B cell (primary cell): ENCODE measurements around the gene PPP1R13B. TPM values are rescaled to one million over a fixed set of nuclear protein-coding genes. Genes with fewer than 3 reads are reported as not detected.

Experiments used
- ATAC-seq: fragments of 200-7000 bp; cut with Tn5 transposase; one replicate; pipeline ENCODE4 v1.10.0; 2021; ENCODE audit warnings: low read depth, mild to moderate bottlenecking, moderate number of reproducible peaks, moderate library complexity
- CTCF ChIA-PET: fragments of 350-600 bp; sonication (Branson Sonifier 250); formaldehyde crosslinking; loops from one replicate; lab custom pipeline; 2021; ENCODE audit warnings: antibody characterized with exemption, inconsistent platforms; lab: Charles Lee
- POLR2A ChIA-PET: fragments of 350-600 bp; sonication (Branson Sonifier 250); formaldehyde crosslinking; loops from one replicate; lab custom pipeline; 2021; ENCODE audit warnings: antibody characterized with exemption; lab: Charles Lee
- DNase-seq: peaks from one replicate; pipeline ENCODE4 v3.0.0; 2013
- H2AFZ ChIP-seq: 2 replicates; pipeline ENCODE4 v1.6.1; 2012; ENCODE audit warnings: mild to moderate bottlenecking, low read depth, low read length; ENCODE audit not compliant: insufficient read depth, poor library complexity, severe bottlenecking
- H3K27ac ChIP-seq, 2 donors: 1 replicate in 1 of 2; 2 replicates in 1 of 2; pipeline ENCODE4 v1.5.1; 2012 to 2013; ENCODE audit warnings: low read length in 2 of 2, mild to moderate bottlenecking in 2 of 2, moderate library complexity in 1 of 2
- H3K27me3 ChIP-seq, 4 experiments: fragments of 200-600 bp in 1 of 4; sonication (generic) in 1 of 4; replicated peaks in 1 of 4; 1 replicate in 2 of 4; 2 replicates in 2 of 4; pipeline versions ENCODE4 v1.6.1 to v1.7.0; 2013 to 2016; ENCODE audit warnings: low read length in 3 of 4, mild to moderate bottlenecking in 2 of 4, mixed read lengths in 1 of 4, moderate library complexity in 1 of 4; ENCODE audit not compliant: insufficient read depth in 4 of 4, control insufficient read depth in 3 of 4; ENCODE audit errors: control extremely low read depth in 1 of 4
- H3K36me3 ChIP-seq, 2 experiments: replicated peaks in 1 of 2; 1 replicate in 1 of 2; 2 replicates in 1 of 2; pipeline versions ENCODE4 v1.6.1 to v1.7.1; 2013; ENCODE audit warnings: low read length in 1 of 2; ENCODE audit not compliant: insufficient read depth in 2 of 2, control insufficient read depth in 1 of 2; ENCODE audit errors: control extremely low read depth in 1 of 2, extremely low read depth in 1 of 2
- H3K4me1 ChIP-seq, 2 donors: fragments of 200-600 bp in 1 of 2; sonication (generic) in 1 of 2; 1 replicate in 1 of 2; 2 replicates in 1 of 2; pipeline versions ENCODE4 v1.5.1 to v1.6.1; 2013 to 2017; ENCODE audit warnings: low read length in 2 of 2; ENCODE audit not compliant: control insufficient read depth in 2 of 2, insufficient read depth in 2 of 2
- H3K4me2 ChIP-seq: replicated peaks from 2 replicates; pipeline ENCODE3; 2012; ENCODE audit warnings: mild to moderate bottlenecking, low read depth, low read length; ENCODE audit not compliant: poor library complexity, severe bottlenecking
- H3K4me3 ChIP-seq, 5 experiments: fragments of 200-600 bp in 1 of 5; sonication (generic) in 1 of 5; 1 replicate in 3 of 5; 2 replicates in 2 of 5; pipeline versions ENCODE4 v1.5.1 to v1.7.0; 2011 to 2016; ENCODE audit warnings: low read length in 4 of 5, mild to moderate bottlenecking in 4 of 5, low read depth in 2 of 5, control low read depth in 1 of 5, moderate library complexity in 1 of 5; ENCODE audit not compliant: insufficient read depth in 1 of 5; ENCODE audit errors: control extremely low read depth in 1 of 5, extremely low read depth in 1 of 5
- H3K79me2 ChIP-seq: fragments of 200-600 bp; sonication (generic); one replicate; pipeline ENCODE4 v1.6.0; 2016; ENCODE audit warnings: low read length; ENCODE audit not compliant: control insufficient read depth, insufficient read depth
- H3K9ac ChIP-seq: fragments of 200-600 bp; sonication (generic); 2 replicates; pipeline ENCODE4 v1.6.1; 2017; ENCODE audit warnings: mild to moderate bottlenecking, low read length, moderate library complexity
- H3K9me3 ChIP-seq, 3 donors: one replicate each; pipeline versions ENCODE4 v1.6.1 to v1.7.1; 2013; ENCODE audit warnings: low read length in 2 of 3; ENCODE audit not compliant: control insufficient read depth in 2 of 3, insufficient read depth in 1 of 3; ENCODE audit errors: control extremely low read depth in 1 of 3
- H4K20me1 ChIP-seq: 2 replicates; pipeline ENCODE4 v1.6.0; 2012; ENCODE audit warnings: mild to moderate bottlenecking, low read length; ENCODE audit not compliant: insufficient read depth, control insufficient read depth, poor library complexity, severe bottlenecking
- H3K27ac Mint-ChIP-seq: one replicate; pipeline ENCODE4 v1.8.0; 2021; ENCODE audit warnings: mixed read lengths
- H3K27me3 Mint-ChIP-seq: one replicate; pipeline ENCODE4 v1.8.0; 2021; ENCODE audit warnings: mixed read lengths
- H3K4me1 Mint-ChIP-seq: one replicate; pipeline ENCODE4 v1.8.0; 2021; ENCODE audit warnings: mixed read lengths
- H3K4me3 Mint-ChIP-seq: one replicate; pipeline ENCODE4 v1.8.0; 2021; ENCODE audit warnings: mixed read lengths
- H3K9me3 Mint-ChIP-seq: one replicate; pipeline ENCODE4 v1.8.0; 2022; ENCODE audit warnings: mixed read lengths; ENCODE audit not compliant: insufficient read depth
- EZH2 ChIP-seq: IDR thresholded peaks from 2 replicates; pipeline ENCODE4 v1.6.1; 2012; ENCODE audit warnings: borderline replicate concordance, low read depth, mild to moderate bottlenecking, moderate library complexity, low read length; ENCODE audit not compliant: insufficient read depth, poor library complexity, severe bottlenecking
- WGBS: methylation state at CpG from one replicate; pipeline ENCODE4 v1.1.5; 2013; ENCODE audit warnings: missing lambda C conversion rate; ENCODE audit not compliant: insufficient coverage; 5-methylcytosine and 5-hydroxymethylcytosine counted together
- intact Hi-C: fragments of 100-400 bp; cut with micrococcal nuclease; formaldehyde crosslinking; loops from one replicate; pipeline ENCODE4 v1.10.0; 2022
- polyA plus RNA-seq: library from polyadenylated mRNA; depleted of rRNA; stranded (reverse); fragments of >200 nt; gene quantifications from 2 replicates; pipeline ENCODE4 v1.2.3, GENCODE V29; 2012
- total RNA-seq, 2 donors: library from RNA; stranded (reverse); fragments of 120-200 nt in 1 of 2; gene quantifications; 1 replicate in 1 of 2; 2 replicates in 1 of 2; pipeline versions ENCODE4 v1.2.3 to v1.2.4, GENCODE V29; 2013 to 2022
- TF ChIP-seq, protein P1 (sequence below): fragments of 200-600 bp; IDR thresholded peaks from one replicate; pipeline ENCODE4 v1.8.0; 2022; ENCODE audit warnings: antibody characterized with exemption, mild to moderate bottlenecking

The PPP1R13B gene
- total and polyA plus RNA-seq, 2 donors (not counting 1 experiment from before 2014, with no cell fraction given), result 10.1 to 27.7 TPM

DNA sequence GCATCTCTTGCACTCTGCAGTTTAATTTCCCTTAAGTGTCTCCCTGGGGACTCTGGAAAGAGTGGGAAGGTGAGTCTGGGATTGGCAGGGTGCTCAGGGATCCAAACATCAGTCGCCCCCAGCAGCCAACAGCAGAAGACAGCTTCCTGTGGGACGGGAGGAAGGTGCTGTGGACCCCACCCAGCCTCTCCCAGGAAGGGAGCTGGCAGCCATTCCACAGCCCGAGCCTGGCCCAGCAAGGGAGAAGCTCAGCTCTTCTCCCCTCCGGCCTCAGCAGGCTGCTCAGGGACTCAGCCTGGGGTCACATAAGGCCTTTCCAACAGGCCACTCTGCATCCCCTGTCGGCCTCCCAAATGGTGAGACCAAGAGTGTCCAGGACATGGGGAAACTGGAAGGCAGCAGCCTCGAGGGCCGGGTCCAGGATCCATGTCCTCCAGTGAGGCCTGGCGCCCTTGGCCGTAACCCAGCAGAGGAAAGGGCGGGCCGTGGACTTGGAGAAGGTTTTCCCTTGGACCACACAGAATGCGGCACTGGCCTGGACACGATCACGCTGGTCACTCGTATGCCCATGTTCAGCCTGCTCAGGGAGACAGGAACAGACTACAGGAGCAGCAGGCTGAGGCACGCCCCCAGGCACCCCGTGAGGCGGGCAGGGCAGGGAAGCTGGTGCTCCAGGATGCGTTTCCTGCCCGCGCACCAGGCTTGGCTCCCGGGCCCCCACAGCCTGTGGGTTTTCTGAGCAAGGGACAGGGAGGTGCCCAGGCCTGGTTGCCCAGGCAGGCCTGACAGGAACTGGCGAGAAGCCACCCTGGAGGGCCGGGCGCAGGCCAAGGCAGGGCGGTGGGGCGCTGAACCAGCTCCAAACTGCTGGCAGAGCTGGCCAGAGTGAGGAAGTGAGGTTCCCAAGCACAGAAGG lies 135.6 kb downstream of the PPP1R13B start:
- H3K27ac ChIP-seq, result no peak overlapping the region
- Mint-ChIP-seq H3K9me3 (no peaks in the 10 kb centered on the region), H3K4me1 (peaks cover 15% of the 10 kb centered on the region), H3K27ac (no peak overlapping the region), H3K4me3 (no peak overlapping the region), H3K27me3 (no peaks in the 10 kb centered on the region)
- H2AFZ ChIP-seq, result no peak overlapping the region
- H3K79me2 ChIP-seq, result peaks cover 33% of the 10 kb centered on the region
- no peak overlapping the region for H3K9ac ChIP-seq
- no peak overlapping the region for H3K4me3 ChIP-seq
- ATAC-seq (no peak), DNase-seq (no peak)
- TF ChIP-seq, protein P1, sequence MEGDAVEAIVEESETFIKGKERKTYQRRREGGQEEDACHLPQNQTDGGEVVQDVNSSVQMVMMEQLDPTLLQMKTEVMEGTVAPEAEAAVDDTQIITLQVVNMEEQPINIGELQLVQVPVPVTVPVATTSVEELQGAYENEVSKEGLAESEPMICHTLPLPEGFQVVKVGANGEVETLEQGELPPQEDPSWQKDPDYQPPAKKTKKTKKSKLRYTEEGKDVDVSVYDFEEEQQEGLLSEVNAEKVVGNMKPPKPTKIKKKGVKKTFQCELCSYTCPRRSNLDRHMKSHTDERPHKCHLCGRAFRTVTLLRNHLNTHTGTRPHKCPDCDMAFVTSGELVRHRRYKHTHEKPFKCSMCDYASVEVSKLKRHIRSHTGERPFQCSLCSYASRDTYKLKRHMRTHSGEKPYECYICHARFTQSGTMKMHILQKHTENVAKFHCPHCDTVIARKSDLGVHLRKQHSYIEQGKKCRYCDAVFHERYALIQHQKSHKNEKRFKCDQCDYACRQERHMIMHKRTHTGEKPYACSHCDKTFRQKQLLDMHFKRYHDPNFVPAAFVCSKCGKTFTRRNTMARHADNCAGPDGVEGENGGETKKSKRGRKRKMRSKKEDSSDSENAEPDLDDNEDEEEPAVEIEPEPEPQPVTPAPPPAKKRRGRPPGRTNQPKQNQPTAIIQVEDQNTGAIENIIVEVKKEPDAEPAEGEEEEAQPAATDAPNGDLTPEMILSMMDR, result no peak
- no peak for TF ChIP-seq EZH2
- peaks cover 13 to 20% of the 10 kb centered on the region in 2 donors for H3K4me1 ChIP-seq
- peaks cover 0 to 10% of the 10 kb centered on the region in 2 experiments for H3K36me3 ChIP-seq
- no peaks in the 10 kb centered on the region for H3K27me3 ChIP-seq
- H3K4me2 ChIP-seq, result no peak overlapping the region
- H3K9me3 ChIP-seq, result no peaks in the 10 kb centered on the region
- WGBS, result 92% methylated on average over 27 of the region's 27 CpGs
- H4K20me1 ChIP-seq, result peaks cover 7% of the 10 kb centered on the region
- intact Hi-C loops, result no loop called here
- CTCF ChIA-PET, result interaction anchor here (0.7 kb wide), 1 partner anchor 179 kb away, joined by 3 read pairs; no protein-coding TSS in a partner anchor
- POLR2A ChIA-PET, result no interaction called here

DNA sequence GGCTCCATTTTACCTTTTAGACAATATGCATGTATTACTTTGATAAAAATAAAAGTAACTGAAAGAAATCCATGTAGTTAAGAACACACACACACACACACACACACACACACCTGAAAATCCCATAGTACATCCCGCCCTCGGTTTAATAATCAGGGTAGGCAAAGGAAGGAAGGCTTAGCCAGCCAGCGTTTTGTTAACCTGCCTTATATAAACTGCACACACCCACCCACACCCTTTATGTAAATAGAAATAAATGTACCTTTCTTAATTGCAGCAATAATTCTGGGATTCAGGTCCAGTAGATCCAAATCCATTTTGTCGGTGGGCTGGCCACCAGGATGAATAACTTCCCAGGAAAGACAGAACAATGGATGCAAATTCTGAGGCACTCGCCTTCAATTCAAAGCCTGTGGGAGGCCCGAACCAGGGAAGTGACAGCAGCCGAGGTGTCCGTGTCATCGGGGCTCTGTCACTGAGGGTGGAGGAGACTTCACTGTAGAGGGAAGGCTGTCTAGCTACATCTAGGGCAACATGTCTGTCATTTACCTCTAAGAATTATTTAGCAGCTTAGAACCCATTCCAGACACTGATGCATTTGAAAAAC lies 136.5 kb downstream of the PPP1R13B start:
- POLR2A ChIA-PET, result interaction anchor here (0.7 kb wide), 2 partner anchors 13 to 68 kb away, joined by 3 read pairs; no protein-coding TSS in a partner anchor
- Mint-ChIP-seq H3K4me1 (peaks cover 13% of the 10 kb centered on the region), H3K27me3 (no peaks in the 10 kb centered on the region), H3K27ac (no peak overlapping the region), H3K4me3 (no peak overlapping the region), H3K9me3 (no peaks in the 10 kb centered on the region)
- H3K9ac ChIP-seq, result no peak overlapping the region
- CTCF ChIA-PET, result no interaction called here
- WGBS, result 94% methylated on average over 3 of the region's 9 CpGs
- H2AFZ ChIP-seq, result no peak overlapping the region
- no peaks in the 10 kb centered on the region for H3K27me3 ChIP-seq
- no peak overlapping the region for H3K4me3 ChIP-seq
- H3K79me2 ChIP-seq, result peaks cover 25% of the 10 kb centered on the region
- H3K36me3 ChIP-seq, result peaks cover 0 to 13% of the 10 kb centered on the region in 2 experiments
- peaks cover 7% of the 10 kb centered on the region for H4K20me1 ChIP-seq
- no peaks in the 10 kb centered on the region for H3K9me3 ChIP-seq
- H3K27ac ChIP-seq, result no peak overlapping the region
- ATAC-seq (no peak), DNase-seq (no peak)
- H3K4me2 ChIP-seq, result no peak overlapping the region
- intact Hi-C loops, result no loop called here
- H3K4me1 ChIP-seq, result peaks cover 8 to 15% of the 10 kb centered on the region in 2 donors
- TF ChIP-seq EZH2, result no peak
- TF ChIP-seq, protein P1, result no peak
